NCI-H1048 (cell line): ENCODE results near the gene ALPK1.

Source experiments
- DNase-seq: peaks from one replicate; lab custom pipeline; 2025; lab: John Stamatoyannopoulos, UW

The ALPK1 gene

GRCh38 chr4:112328734-112329130, 31.6 kb downstream of the ALPK1 start:
- no peak for DNase-seq

DNA sequence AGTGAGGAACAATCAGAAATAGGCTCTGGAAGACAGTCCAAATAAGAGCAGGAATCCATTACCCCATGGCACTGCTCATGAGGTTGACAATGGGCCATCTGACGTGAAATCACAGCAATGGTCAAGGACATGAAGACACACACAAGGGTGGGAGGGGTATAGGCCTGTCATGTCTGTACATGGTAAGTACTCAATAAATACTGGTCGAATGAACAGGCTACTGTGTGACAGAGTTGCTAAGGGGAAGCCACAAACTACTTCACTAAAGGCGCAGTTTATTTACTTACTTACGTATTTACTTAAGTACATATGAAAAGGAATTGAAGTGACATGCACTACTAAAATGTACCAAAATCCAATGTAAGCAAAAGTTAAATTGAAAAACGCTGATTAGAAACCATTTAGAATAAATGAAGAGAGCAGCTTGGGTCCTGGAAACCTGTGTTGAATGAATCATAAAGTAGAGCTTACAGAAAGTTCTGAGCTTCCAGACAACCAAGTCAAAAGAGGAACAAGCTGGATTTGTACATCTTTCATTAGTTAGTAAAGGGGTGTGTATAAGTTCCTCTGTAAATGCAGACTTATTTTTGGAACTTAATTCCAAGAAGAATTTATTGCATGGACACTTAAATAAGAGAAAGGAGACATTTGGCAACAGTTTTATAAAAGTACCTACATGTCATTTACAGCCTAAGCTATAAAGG, 32.7 kb downstream of the ALPK1 start:
- no peak for DNase-seq

DNA sequence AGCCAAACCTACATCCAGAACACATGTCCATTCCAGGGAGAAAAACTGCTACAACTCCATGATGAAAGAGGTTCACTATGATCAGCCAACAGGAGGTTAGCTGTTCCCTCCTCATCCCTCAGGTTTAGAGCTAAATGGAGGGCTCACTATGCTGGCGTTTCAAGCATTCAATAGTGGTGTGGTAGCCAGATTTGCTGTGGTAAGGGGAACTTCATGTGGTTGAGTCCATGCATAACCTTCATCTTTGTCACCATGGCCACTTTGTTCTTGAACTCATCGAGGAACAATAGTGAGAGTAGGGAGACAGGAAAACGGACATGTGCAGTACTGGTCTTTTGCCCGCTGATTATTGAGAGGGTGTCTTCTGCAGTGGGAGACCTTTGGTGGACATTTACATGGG, 33.8 kb downstream of the ALPK1 start:
- DNase-seq: no peak

DNA sequence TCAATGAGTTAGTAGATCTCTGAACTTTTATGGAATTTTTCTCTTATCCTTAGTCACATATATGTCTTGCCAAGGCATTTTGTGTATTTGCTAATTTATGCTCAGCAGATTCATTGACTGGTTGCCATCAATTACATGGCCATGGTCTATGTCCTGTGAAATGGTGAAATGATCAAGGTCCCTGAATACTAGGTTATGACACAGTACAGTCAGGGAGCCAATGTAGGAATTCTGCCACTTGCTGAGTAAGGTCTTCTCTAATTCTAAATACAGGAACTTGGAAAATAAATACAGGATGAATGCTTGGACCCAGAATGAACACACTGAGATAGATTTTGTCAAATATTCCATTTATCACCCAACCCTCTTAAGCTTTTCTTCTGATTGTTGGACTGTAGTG, 35.2 kb downstream of the ALPK1 start:
- no peak for DNase-seq

- DNase-seq: no peak
Observed at GRCh38 chr4:112340023-112340422, 42.9 kb downstream of the ALPK1 start.

DNA sequence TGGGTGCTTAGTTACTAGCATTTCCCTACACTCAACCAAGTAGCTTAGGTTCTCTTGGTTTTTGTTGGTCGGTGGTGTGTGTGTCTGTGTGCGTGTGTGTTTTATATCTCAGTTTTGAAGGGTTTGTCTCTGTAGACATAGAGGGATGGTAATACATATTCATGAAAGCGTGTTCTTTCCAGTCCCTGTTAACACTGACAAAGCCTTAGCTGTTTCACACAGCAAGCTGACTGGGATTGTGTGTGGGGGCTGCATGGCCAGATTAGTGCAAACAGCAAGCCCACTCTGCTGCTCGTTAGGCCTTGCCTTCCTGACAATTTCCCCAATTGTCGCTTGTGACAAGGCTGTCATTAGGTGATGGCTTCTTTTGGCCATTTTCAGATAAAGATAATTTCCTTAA, 43.9 kb downstream of the ALPK1 start:
- no peak for DNase-seq

- DNase-seq: no peak
Observed at GRCh38 chr4:112343330-112344080, 46.3 kb downstream of the ALPK1 start.

GRCh38 chr4:112348488-112349158, 51.5 kb downstream of the ALPK1 start:
- no peak for DNase-seq

GRCh38 chr4:112352736-112353135, 55.6 kb downstream of the ALPK1 start:
- no peak for DNase-seq

DNA sequence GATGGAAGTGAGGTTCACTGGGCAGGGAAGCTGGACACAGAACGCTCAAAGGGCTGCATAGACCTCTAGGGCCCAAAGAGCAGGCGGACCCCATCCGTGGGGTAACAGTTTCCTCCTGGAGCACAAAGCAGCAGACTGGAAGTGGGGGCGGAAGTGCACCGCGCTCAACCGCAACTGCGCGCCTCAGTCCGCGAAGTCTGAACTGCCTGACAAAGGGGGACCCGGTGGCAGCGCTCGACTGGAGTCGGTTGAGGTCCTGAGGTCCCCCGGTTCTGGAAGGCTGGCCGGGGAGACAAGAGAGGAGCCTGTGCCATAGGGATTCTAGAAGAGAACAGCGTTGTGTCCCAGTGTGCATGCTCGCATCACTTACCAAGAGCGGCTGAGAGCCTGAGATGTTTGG, 58.5 kb downstream of the ALPK1 start:
- DNase-seq: no peak

- DNase-seq: no peak
Observed at GRCh38 chr4:112357453-112357852, 60.3 kb downstream of the ALPK1 start.

- DNase-seq: no peak
Observed at GRCh38 chr4:112357897-112358296, 60.7 kb downstream of the ALPK1 start.

GRCh38 chr4:112358415-112358814, 61.2 kb downstream of the ALPK1 start:
- DNase-seq: no peak

GRCh38 chr4:112358952-112359749, 62.0 kb downstream of the ALPK1 start:
- DNase-seq: no peak

- no peak for DNase-seq
Observed at GRCh38 chr4:112361181-112361791, 64.1 kb downstream of the ALPK1 start.

DNA sequence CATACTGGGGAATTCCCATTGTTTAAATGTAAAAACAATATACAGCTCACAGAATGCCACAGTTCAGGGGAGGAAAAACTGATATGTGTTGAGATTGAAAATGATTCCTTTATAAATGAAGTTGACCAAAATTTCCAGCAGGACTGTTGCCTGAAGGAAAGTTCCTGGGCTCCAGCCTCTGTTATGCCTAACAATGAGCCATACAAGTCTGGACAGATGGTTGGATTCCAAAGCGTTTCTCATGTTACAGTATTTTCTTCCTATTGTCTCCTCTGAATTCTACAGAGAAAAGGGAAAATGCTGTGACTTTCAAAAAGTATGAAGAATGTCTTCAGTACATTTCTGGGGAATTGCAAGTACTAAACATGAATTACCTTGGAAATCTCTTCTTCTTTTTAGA, 73.3 kb downstream of the ALPK1 start:
- no peak for DNase-seq

DNA sequence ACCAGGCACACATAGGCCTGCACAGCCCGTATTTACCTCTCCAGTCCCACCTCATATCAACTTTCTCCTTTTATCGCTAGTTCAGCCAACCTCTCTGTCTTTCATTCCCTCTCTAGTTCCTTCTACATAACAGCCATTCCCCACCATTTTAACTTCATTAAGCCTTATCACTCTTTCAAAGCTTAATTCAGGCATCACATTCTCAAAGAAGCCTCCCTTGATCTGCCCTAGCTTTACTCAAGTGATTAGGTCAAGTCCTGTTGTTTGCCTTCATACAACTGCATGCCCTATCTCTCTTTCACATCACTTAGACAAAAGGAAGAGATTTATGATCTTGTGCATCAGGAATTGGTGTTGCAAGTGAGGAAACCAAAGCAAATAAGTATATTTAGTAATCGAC, 74.2 kb downstream of the ALPK1 start:
- no peak for DNase-seq

DNA sequence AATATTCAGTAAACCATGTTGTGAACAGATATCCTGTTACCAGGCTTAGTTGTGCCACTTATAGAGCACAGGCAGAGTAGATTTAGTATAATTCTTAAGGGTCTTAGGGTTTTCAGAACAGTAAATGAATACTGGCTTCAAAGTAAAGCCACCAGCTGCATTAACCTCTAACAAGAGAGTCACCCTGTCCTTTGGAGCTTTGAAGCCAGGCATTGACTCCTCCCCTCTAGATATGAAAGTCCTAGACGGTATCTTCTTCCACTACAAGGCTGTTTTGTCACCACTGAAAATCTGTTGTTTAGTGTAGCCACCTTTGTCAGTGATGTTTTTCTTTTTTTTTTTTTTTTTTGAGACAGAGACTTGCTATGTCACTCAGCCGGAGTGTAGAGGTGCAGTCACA, 77.7 kb downstream of the ALPK1 start:
- no peak for DNase-seq

DNA sequence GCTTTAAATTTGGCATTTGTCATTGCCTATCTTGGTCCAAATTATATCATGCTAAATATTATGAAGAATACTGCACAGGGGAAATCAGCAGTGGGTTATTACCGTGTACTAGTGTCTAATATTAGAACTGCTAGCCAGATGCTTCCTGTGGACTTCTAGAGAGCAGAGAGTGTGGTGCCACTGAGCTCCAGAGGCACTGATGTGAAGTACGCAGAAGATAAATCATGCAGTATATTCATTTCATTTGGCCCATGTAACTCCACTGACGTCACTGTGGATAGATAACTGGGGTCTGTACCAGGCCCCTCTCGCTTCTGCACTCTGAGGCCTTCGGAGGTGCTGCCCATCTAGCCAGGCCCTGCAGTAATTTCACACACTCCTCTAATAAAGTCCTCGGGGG, 80.0 kb downstream of the ALPK1 start:
- no peak for DNase-seq

GRCh38 chr4:112377594-112378242, 80.5 kb downstream of the ALPK1 start:
- no peak for DNase-seq

GRCh38 chr4:112378243-112378620, 81.1 kb downstream of the ALPK1 start:
- no peak for DNase-seq
